H4 (cell line): ENCODE measurements around the gene CYP26C1. TPM values are rescaled to one million over a fixed set of nuclear protein-coding genes. Genes with fewer than 3 reads are reported as not detected.
A peak's percentile ranks its signal among the peaks of the same experiment; 100 is the strongest.
"Not testable (repeated sequence)": the region's sequence is repeated elsewhere in the genome, so short reads cannot be mapped to it uniquely, and the experiment has no call there.

ENCODE experiments used
- DNase-seq: peaks from one replicate; pipeline ENCODE4 v3.0.0-alpha.2; 2015; ENCODE audit warnings: low spot score
- total RNA-seq: library from RNA; depleted of rRNA; stranded (reverse); fragments of >200 nt; shearing (Covaris generic); gene quantifications from 2 replicates; pipeline ENCODE4 v1.2.3, GENCODE V29; 2014

The CYP26C1 gene
- total RNA-seq, 1 experiment from 2014 or later: not detected

- no peak for DNase-seq
These were observed 16.3 kb downstream of the CYP26C1 start for GRCh38 chr10:93076871-93077270.

DNA sequence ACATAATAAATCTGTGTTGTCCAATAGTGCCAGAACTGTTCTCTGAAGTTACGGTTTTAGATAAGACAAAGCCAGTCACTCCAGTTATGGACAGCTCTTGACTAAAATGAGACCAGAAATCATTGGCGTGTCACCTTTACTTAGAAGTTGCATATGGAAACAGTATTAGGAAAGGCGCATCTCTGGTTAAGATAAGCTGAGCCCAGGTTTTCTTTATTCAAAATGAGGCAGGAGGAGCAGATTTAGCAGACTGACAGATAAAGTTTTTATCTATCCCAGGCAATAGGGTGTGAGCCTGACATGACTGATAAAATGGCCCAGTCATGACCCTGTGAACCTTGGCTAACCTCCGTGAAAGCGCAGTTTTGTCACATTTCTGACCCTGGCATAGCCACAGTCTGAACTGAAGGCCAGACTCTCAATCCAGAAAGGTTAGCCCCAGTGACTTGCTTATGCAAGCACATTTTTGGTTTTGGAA lies 17.3 kb downstream of the CYP26C1 start:
- DNase-seq: no peak

DNA sequence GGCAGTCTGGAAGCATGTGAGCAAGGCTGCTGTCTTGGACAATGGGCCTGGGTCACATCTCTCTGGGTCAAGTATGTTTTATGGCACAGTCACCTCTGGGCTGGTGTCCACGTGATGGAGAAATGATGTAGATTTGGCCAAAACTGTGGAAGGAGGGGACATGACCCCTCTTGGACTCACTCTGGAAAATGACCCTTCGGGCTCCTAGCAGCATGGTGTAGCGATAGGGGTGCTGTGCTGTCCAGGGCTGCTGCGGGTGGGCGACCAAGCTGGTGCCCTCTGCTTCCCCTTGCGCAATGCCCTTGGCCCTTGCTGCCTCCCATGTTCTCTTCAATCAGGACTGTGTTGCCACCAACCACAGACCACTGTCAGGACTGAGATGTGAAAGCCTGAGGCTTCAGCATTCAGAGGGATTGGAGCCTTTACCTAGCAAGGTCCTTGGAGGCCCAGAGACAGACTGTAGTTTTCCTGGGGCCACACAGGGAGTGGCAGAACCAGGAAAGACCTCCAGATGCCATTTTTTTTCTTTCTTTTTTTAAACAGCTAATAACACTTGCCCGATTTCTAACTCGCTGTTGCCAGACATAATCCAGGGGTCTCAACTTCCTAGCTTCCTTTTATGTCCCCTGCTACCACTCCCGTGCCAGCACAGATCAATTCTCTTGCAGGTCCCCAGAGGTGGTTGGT lies 19.2 kb downstream of the CYP26C1 start:
- no peak for DNase-seq

- no peak for DNase-seq
These were observed 19.9 kb downstream of the CYP26C1 start for GRCh38 chr10:93080350-93081046.

- DNase-seq: no peak
These were observed 20.7 kb downstream of the CYP26C1 start for GRCh38 chr10:93081318-93081717.

DNA sequence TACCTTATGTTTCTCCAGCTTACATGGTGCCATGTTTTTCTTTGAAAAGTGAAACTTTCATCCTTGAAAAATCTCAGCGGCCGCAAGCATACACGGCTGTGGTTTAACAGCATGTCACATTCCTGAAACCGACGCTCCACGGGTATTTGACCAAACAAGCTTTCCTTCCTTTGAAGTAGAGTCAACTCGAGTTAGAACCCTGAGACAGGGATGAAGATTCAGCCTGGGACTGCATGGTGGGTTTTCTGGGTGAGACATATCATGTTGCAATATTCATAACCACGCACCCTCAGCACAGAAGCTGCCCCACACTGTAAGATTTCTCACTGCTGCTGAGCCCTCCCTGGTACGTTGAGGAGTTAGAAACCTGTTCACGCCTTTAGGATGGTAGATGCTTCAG lies 21.2 kb downstream of the CYP26C1 start:
- DNase-seq: no peak

- DNase-seq: no peak
These were observed 23.3 kb downstream of the CYP26C1 start for GRCh38 chr10:93083743-93084539.

- no peak for DNase-seq
These were observed 24.8 kb downstream of the CYP26C1 start for GRCh38 chr10:93085272-93085859.

GRCh38 chr10:93086289-93086688 lies 25.7 kb downstream of the CYP26C1 start:
- DNase-seq: no peak

GRCh38 chr10:93087846-93088245 lies 27.2 kb downstream of the CYP26C1 start:
- no peak for DNase-seq

DNA sequence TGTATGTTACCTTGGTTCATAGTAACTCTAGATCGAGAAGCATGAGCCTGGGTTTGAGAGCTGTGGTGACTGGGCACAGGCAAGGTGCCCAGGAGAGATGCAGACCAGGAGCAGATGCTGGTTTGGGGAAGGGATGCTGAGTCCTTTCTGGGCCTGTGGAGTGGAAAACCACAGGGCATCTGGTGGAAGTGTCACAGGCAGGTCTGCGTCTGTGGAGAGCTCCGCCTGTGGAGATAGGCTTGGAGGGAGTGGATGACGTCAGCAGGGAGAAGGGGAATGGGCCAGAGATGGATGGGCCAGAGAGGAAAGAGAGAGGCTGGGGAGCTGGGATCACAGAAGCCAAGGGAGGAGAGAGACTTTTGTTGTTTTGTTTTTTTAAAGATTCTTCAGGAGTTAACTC lies 27.9 kb downstream of the CYP26C1 start:
- no peak for DNase-seq

DNA sequence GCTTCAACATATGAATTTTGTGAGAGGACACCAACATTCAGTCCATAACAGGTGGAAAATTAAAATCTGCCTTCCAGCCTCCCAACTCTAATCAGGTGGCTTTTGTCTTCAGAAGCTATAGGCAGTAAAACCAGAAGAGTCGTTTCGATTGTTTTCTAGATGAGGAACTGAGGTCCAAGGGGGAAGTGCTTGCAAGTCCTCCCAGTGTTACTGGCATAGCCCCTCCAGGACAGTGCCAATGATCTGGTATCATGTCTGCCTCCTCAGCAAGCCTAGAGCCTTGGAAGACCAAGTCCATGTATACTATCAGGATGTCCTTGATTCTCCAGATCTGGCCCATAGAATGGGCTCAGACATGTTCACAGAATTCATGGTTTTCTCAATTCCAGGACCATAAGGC lies 30.0 kb downstream of the CYP26C1 start:
- no peak for DNase-seq

- DNase-seq: no peak
These were observed 31.4 kb downstream of the CYP26C1 start for GRCh38 chr10:93091960-93092359.

DNA sequence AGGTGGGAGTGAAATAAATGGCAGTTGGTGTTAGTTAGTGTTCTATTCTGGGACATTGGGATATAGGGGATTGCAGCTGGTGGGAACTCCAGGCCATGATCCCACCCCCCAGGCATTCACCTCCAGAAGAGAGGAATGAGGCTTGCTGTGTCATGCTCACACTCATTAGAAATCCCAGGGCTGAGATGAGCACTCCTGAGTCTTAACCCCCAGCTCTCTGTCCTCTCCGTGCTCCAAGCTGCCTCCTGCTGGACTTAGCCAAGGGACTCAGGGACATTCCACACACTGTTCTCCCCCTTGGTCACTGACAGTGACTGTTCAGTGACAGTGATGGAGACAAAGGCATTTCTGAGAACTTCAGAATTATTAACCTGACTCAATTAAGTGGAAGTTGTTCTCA lies 34.6 kb downstream of the CYP26C1 start:
- DNase-seq: no peak

GRCh38 chr10:93096901-93097300 lies 36.3 kb downstream of the CYP26C1 start:
- no peak for DNase-seq

DNA sequence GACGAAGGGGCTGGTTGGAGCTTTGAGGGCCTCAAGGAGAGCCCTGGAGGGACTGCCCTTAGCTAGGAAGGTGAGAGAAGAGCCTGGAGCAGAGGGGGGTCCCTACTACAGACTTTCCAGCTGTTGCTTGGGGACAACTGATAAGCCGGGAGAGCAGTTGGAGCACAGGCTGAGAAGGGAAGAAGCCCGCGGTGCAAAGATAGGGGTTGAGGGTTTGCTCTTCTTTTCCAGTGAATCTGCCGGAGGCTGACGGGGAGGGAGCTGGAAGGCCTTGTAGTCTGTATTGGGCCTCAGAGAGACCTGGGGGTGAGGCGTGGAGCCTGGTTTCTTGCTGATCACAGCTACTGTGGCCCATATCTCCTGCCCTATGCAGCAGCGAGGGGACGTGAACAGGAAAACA lies 36.8 kb downstream of the CYP26C1 start:
- DNase-seq: no peak

DNA sequence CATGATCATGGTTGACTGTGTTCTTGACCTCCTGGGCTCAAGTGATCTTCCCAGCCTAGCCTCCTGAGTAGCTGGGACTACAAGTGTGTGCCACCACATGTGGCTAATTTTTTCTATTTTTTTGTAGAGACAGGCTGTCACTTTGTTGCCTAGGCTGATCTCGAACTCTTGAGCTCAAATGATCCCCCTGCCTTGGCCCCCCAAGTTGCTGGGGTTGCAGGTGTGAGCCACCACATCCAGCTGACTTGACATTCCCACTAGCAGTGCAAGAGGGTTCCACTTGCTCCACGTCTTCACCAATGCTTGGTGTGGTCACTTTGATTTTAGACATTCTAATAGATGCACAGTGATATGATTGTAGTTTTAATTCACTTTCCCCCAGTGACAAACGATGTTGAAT lies 38.2 kb downstream of the CYP26C1 start:
- DNase-seq: no peak

DNA sequence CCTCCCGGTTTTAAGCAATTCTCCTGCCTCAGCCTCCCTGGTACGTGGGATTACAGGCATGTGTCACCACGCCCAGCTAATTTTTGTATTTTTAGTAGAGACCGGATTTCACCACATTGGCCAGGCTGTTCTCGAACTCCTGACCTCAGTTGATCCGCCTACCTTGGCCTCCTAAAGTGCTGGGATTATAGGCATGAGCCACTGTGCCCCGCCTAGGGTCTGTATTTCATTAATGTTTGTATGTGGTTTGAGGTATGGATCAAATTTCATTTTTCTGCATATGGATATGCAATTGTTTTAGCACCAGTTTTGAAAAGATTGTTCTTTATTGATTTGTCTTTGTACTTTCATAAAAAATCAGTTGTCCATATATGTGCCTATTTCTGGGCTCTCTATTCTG lies 39.1 kb downstream of the CYP26C1 start:
- no peak for DNase-seq

- not testable (repeated sequence) for DNase-seq
These were observed 40.5 kb downstream of the CYP26C1 start for GRCh38 chr10:93101148-93101547.

GRCh38 chr10:93103953-93104352 lies 43.4 kb downstream of the CYP26C1 start:
- DNase-seq: no peak

DNA sequence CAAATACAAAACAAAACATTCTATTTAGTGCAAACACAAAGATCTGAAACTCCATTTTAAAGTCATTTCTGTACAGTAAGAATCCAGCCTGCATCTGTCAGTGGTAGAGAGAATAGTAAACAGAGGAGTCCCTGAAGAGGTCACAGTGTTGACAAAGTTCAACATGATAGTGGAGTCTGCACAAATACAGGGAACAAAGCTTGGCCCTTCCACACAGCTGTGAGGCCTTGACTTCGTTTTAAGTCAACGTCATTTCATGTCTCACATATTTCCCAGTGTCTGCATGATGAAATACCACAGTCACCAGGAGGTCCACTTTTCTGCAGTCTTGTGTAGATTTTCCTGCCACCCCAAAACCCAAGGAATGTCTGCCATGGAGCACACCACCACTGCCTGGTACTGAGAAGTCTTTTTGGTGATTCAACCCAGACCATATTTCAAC lies 46.1 kb downstream of the CYP26C1 start:
- peak; percentile 25 for DNase-seq

DNA sequence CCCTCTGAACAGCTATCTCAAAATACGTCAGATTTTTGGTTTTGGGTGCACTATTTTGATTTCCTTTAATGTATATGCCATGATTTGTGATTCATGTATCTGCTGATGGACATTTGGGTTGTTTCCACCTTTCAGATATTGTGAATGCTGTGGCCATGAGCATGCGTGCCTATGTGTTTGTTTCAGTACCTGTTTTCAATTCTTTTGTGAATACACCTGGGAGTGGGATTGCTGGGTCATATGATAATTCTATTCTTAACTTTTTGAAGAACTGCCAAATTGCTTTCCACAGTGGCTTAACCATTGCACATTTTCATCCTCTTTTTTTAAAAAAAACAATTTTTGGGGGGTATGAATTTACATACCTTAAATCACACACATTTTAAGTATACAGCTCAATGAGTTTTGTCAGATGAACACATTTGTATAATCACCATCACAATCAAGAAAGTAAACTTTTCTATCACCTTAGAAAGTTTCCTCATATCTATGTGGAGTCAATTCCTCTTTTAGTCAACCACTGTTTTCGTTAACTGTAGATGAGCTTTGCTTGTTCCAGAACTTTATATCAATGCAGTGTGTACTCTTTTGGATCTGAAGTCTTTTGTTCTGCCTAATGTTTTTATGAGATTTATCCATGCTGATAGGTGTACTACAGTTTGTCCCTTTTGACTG lies 50.0 kb downstream of the CYP26C1 start:
- no peak for DNase-seq
